ENCODE measurements around the gene PANX3.

Gene PANX3

GRCh38 chr11:124657904-124658303 lies 46.7 kb downstream of the PANX3 start:
- no peak for DNase-seq (ENCODE audit: low read depth)

- no peak for DNase-seq (ENCODE audit: low read depth)
Measured at GRCh38 chr11:124658501-124658900, 47.3 kb downstream of the PANX3 start.

- no peak for DNase-seq (ENCODE audit: low read depth)
Measured at GRCh38 chr11:124658986-124659385, 47.8 kb downstream of the PANX3 start.

GRCh38 chr11:124661553-124661952 lies 50.3 kb downstream of the PANX3 start:
- DNase-seq (ENCODE audit: low read depth), result no peak

GRCh38 chr11:124662106-124662505 lies 50.9 kb downstream of the PANX3 start:
- no peak for DNase-seq (ENCODE audit: low read depth)

- no peak for DNase-seq (ENCODE audit: low read depth)
Measured at GRCh38 chr11:124663861-124664260, 52.6 kb downstream of the PANX3 start.

- no peak for DNase-seq (ENCODE audit: low read depth)
Measured at GRCh38 chr11:124667601-124668000, 56.4 kb downstream of the PANX3 start.

- peak; percentile 18 for DNase-seq (ENCODE audit: low read depth)
Measured at GRCh38 chr11:124669193-124669592, 58.0 kb downstream of the PANX3 start.
